ENCODE data around the gene GALP. TPM values are rescaled to one million over a fixed set of nuclear protein-coding genes. Genes with fewer than 3 reads are reported as not detected.

GALP gene
- total RNA-seq, 1 experiment from 2014 or later = not detected

GRCh38 chr19:56132316-56132822 lies 43.4 kb upstream of the GALP start:
- Mint-ChIP-seq H3K27me3 (ENCODE audit: insufficient read depth, unreplicated experiment) (no peaks in the 10 kb centered on the region), H3K9me3 (ENCODE audit: unreplicated experiment) (no peaks in the 10 kb centered on the region), H3K36me3 (ENCODE audit: insufficient read depth, unreplicated experiment) (no peaks in the 10 kb centered on the region), H3K4me1 (ENCODE audit: insufficient read depth, unreplicated experiment) (peaks cover 8% of the 10 kb centered on the region), H3K4me3 (ENCODE audit: unreplicated experiment) (no peak overlapping the region), H3K27ac (ENCODE audit: low read depth, unreplicated experiment) (no peak overlapping the region)
- no peak for DNase-seq (ENCODE audit: unreplicated experiment)
- BruUV-seq (replicated peaks) = no TSS peak
- intact Hi-C loops (cut with micrococcal nuclease) = no loop called here
- ChIA-PET POLR2A (interaction anchor here (0.6 to 1.1 kb wide), 2 partner anchors 8 to 183 kb away, joined by 3 read pairs; partner anchors contain the start of gene ZNF444), CTCF (interaction anchor here (0.8 kb wide), 2 partner anchors 9 to 201 kb away, joined by 3 read pairs; no protein-coding TSS in a partner anchor)
- TF ChIP-seq CTCF (IDR thresholded peaks at IDR 0.05; ENCODE audit: unreplicated experiment) = no peak

GRCh38 chr19:56133858-56134653 lies 41.8 kb upstream of the GALP start:
- intact Hi-C loops (cut with micrococcal nuclease) = no loop called here
- Mint-ChIP-seq H3K4me3 (ENCODE audit: unreplicated experiment) (no peak overlapping the region), H3K27ac (ENCODE audit: low read depth, unreplicated experiment) (peak overlapping the region; percentile 44), H3K27me3 (ENCODE audit: insufficient read depth, unreplicated experiment) (no peaks in the 10 kb centered on the region), H3K9me3 (ENCODE audit: unreplicated experiment) (no peaks in the 10 kb centered on the region), H3K4me1 (ENCODE audit: insufficient read depth, unreplicated experiment) (peaks cover 19% of the 10 kb centered on the region), H3K36me3 (ENCODE audit: insufficient read depth, unreplicated experiment) (no peaks in the 10 kb centered on the region)
- ChIA-PET CTCF (interaction anchor here (0.6 to 1.2 kb wide), 4 partner anchors 11 to 264 kb away, joined by 3 to 6 read pairs (median 4); no protein-coding TSS in a partner anchor), POLR2A (interaction anchor here (1.0 kb wide), 1 partner anchor 12 kb away, joined by 3 read pairs; no protein-coding TSS in a partner anchor)
- no TSS peak for BruUV-seq (replicated peaks)
- no peak for TF ChIP-seq CTCF (IDR thresholded peaks at IDR 0.05; ENCODE audit: unreplicated experiment)
- DNase-seq (ENCODE audit: unreplicated experiment) = peak; percentile 22

- no peak for TF ChIP-seq CTCF (IDR thresholded peaks at IDR 0.05; ENCODE audit: unreplicated experiment)
- intact Hi-C loops (cut with micrococcal nuclease) = no loop called here
Observed at GRCh38 chr19:56134654-56134921, 41.2 kb upstream of the GALP start.

GRCh38 chr19:56136362-56136761 lies 39.4 kb upstream of the GALP start:
- no peak for TF ChIP-seq CTCF (IDR thresholded peaks at IDR 0.05; ENCODE audit: unreplicated experiment)
- no peak for DNase-seq (ENCODE audit: unreplicated experiment)
- BruUV-seq (replicated peaks) = no TSS peak
- Mint-ChIP-seq H3K9me3 (ENCODE audit: unreplicated experiment) (no peaks in the 10 kb centered on the region), H3K36me3 (ENCODE audit: insufficient read depth, unreplicated experiment) (no peaks in the 10 kb centered on the region), H3K27ac (ENCODE audit: low read depth, unreplicated experiment) (no peak overlapping the region), H3K27me3 (ENCODE audit: insufficient read depth, unreplicated experiment) (no peaks in the 10 kb centered on the region), H3K4me3 (ENCODE audit: unreplicated experiment) (no peak overlapping the region), H3K4me1 (ENCODE audit: insufficient read depth, unreplicated experiment) (peaks cover 30% of the 10 kb centered on the region)
- intact Hi-C loops (cut with micrococcal nuclease) = no loop called here
- CTCF ChIA-PET = interaction anchor here (0.5 to 1.2 kb wide), 2 partner anchors 159 to 164 kb away, joined by 3 to 5 read pairs; no protein-coding TSS in a partner anchor
- POLR2A ChIA-PET = interaction anchor here (1.4 kb wide), 1 partner anchor 14 kb away, joined by 3 read pairs; no protein-coding TSS in a partner anchor

More at GRCh38 chr19:56134654-56134921, 41.2 kb upstream of the GALP start:
- CTCF ChIA-PET = interaction anchor here (0.9 to 1.2 kb wide), 3 partner anchors 12 to 119 kb away, joined by 3 to 6 read pairs (median 3); no protein-coding TSS in a partner anchor
- Mint-ChIP-seq H3K4me1 (ENCODE audit: insufficient read depth, unreplicated experiment) (peaks cover 21% of the 10 kb centered on the region), H3K36me3 (ENCODE audit: insufficient read depth, unreplicated experiment) (no peaks in the 10 kb centered on the region), H3K9me3 (ENCODE audit: unreplicated experiment) (no peaks in the 10 kb centered on the region), H3K27ac (ENCODE audit: low read depth, unreplicated experiment) (no peak overlapping the region), H3K4me3 (ENCODE audit: unreplicated experiment) (no peak overlapping the region), H3K27me3 (ENCODE audit: insufficient read depth, unreplicated experiment) (no peaks in the 10 kb centered on the region)
- no peak for DNase-seq (ENCODE audit: unreplicated experiment)
- BruUV-seq (replicated peaks) = no TSS peak
- POLR2A ChIA-PET = interaction anchor here (1.0 kb wide), 1 partner anchor 12 kb away, joined by 3 read pairs; no protein-coding TSS in a partner anchor
